KBM-7 (cell line): ENCODE results near the gene GNAT1.

ENCODE experiments used
- DNase-seq: peaks from one replicate; pipeline ENCODE4 v3.0.0-alpha.2; 2015
- in situ Hi-C: fragments of 300-500 bp; cut with MboI; formaldehyde crosslinking; loops from 2 replicates; pipeline ENCODE4 v1.14.3; 2020; ENCODE audit warnings: low sequenced_read_pairs, low pct_unique_long_range_greater_than_20kb, mixed read lengths

GNAT1 gene

GRCh38 chr3:50173685-50174516 is 17.5 kb upstream of the GNAT1 start:
- DNase-seq = no peak
- in situ Hi-C loops = no loop called here

GRCh38 chr3:50174517-50174895 is 16.9 kb upstream of the GNAT1 start:
- no peak for DNase-seq
- in situ Hi-C loops = no loop called here

GRCh38 chr3:50174947-50175524 is 16.4 kb upstream of the GNAT1 start:
- in situ Hi-C loops = no loop called here
- no peak for DNase-seq

GRCh38 chr3:50177346-50177745 is 14.1 kb upstream of the GNAT1 start:
- DNase-seq = no peak
- in situ Hi-C loops = no loop called here

GRCh38 chr3:50179710-50180109 is 11.7 kb upstream of the GNAT1 start:
- DNase-seq = no peak
- in situ Hi-C loops = no loop called here

- in situ Hi-C loops = no loop called here
Measured at GRCh38 chr3:50181985-50182384, 9.4 kb upstream of the GNAT1 start.

GRCh38 chr3:50182533-50183099 is 8.8 kb upstream of the GNAT1 start:
- in situ Hi-C loops = no loop called here
- no peak for DNase-seq

More at GRCh38 chr3:50181985-50182384, 9.4 kb upstream of the GNAT1 start:
- DNase-seq = no peak

GRCh38 chr3:50183755-50184154 is 7.7 kb upstream of the GNAT1 start:
- in situ Hi-C loops = no loop called here
- no peak for DNase-seq

- in situ Hi-C loops = no loop called here
- no peak for DNase-seq
Measured at GRCh38 chr3:50184242-50184978, 7.0 kb upstream of the GNAT1 start.

- DNase-seq = no peak
- in situ Hi-C loops = no loop called here
Measured at GRCh38 chr3:50185230-50185629, 6.2 kb upstream of the GNAT1 start.

GRCh38 chr3:50186096-50186495 is 5.3 kb upstream of the GNAT1 start:
- no peak for DNase-seq
- in situ Hi-C loops = no loop called here

- no peak for DNase-seq
- in situ Hi-C loops = no loop called here
Measured at GRCh38 chr3:50187750-50188149, 3.7 kb upstream of the GNAT1 start.

- in situ Hi-C loops = no loop called here
Measured at GRCh38 chr3:50189274-50189673, 2.1 kb upstream of the GNAT1 start.

GRCh38 chr3:50189989-50190388 is 1.4 kb upstream of the GNAT1 start:
- in situ Hi-C loops = no loop called here
- DNase-seq = no peak

More at GRCh38 chr3:50189274-50189673, 2.1 kb upstream of the GNAT1 start:
- DNase-seq = peak; percentile 75

GRCh38 chr3:50192124-50192523 is 714 bp downstream of the GNAT1 start:
- no peak for DNase-seq
- in situ Hi-C loops = no loop called here

- in situ Hi-C loops = no loop called here
Measured at GRCh38 chr3:50192689-50193141, 1.3 kb downstream of the GNAT1 start.

GRCh38 chr3:50193286-50193685 is 1.9 kb downstream of the GNAT1 start:
- in situ Hi-C loops = no loop called here
- DNase-seq = no peak

More at GRCh38 chr3:50192689-50193141, 1.3 kb downstream of the GNAT1 start:
- DNase-seq = peak; percentile 83

- DNase-seq = no peak
- in situ Hi-C loops = no loop called here
Measured at GRCh38 chr3:50193746-50194127, 2.3 kb downstream of the GNAT1 start.

- DNase-seq = peak; percentile 82
- in situ Hi-C loops = no loop called here
Measured at GRCh38 chr3:50194128-50194902, 2.9 kb downstream of the GNAT1 start.
